H9 (cell line): Measurements from ENCODE around the gene TAS1R1. TPM values are rescaled to one million over a fixed set of nuclear protein-coding genes. Genes with fewer than 3 reads are reported as not detected.

Experiments
- DNase-seq: peaks from one replicate; pipeline ENCODE4 v3.0.0-alpha.2; 2017
- H2AFZ ChIP-seq: one replicate; pipeline ENCODE4 v1.6.1; 2013; ENCODE audit warnings: mild to moderate bottlenecking, low read length, control low read depth, moderate library complexity
- H2AK5ac ChIP-seq: 2 replicates; pipeline ENCODE4 v1.6.1; 2013; ENCODE audit warnings: low read length, control low read depth, mixed read lengths; ENCODE audit not compliant: insufficient read length
- H2BK120ac ChIP-seq: one replicate; pipeline ENCODE4 v1.6.1; 2013; ENCODE audit warnings: low read depth, mild to moderate bottlenecking, low read length, control low read depth, inconsistent platforms; ENCODE audit not compliant: poor library complexity, severe bottlenecking
- H2BK12ac ChIP-seq: 2 replicates; pipeline ENCODE4 v1.6.1; 2013; ENCODE audit warnings: low read length, control low read depth, mixed read lengths, low read depth; ENCODE audit not compliant: insufficient read length
- H2BK15ac ChIP-seq: 2 replicates; pipeline ENCODE4 v1.6.1; 2013; ENCODE audit warnings: low read depth, low read length, control low read depth
- H2BK20ac ChIP-seq: one replicate; pipeline ENCODE4 v1.6.1; 2013; ENCODE audit warnings: low read depth, mild to moderate bottlenecking, low read length, control low read depth, inconsistent platforms; ENCODE audit not compliant: poor library complexity, severe bottlenecking
- H2BK5ac ChIP-seq: 2 replicates; pipeline ENCODE4 v1.6.1; 2013; ENCODE audit warnings: low read length, control low read depth, mixed read lengths; ENCODE audit not compliant: insufficient read length
- H3K14ac ChIP-seq: 2 replicates; pipeline ENCODE4 v1.6.1; 2013; ENCODE audit warnings: low read length, control low read depth; ENCODE audit not compliant: insufficient read depth
- H3K18ac ChIP-seq: 2 replicates; pipeline ENCODE4 v1.6.1; 2013; ENCODE audit warnings: low read depth, mild to moderate bottlenecking, mixed read lengths, low read length, control low read depth; ENCODE audit not compliant: insufficient read length
- H3K23ac ChIP-seq: 2 replicates; pipeline ENCODE4 v1.6.1; 2013; ENCODE audit warnings: low read length, control low read depth, mixed read lengths, low read depth; ENCODE audit not compliant: insufficient read length
- H3K23me2 ChIP-seq: 2 replicates; pipeline ENCODE4 v1.6.1; 2013; ENCODE audit warnings: low read depth, mild to moderate bottlenecking, mixed read lengths, low read length, control low read depth; ENCODE audit not compliant: insufficient read length, poor library complexity, severe bottlenecking
- H3K27ac ChIP-seq: 2 replicates; pipeline ENCODE4 v1.5.1; 2013; ENCODE audit warnings: low read length, control low read depth, mixed read lengths, low read depth; ENCODE audit not compliant: insufficient read length
- H3K27me3 ChIP-seq: 2 replicates; pipeline ENCODE4 v1.6.1; 2013; ENCODE audit warnings: low read length, control low read depth, inconsistent platforms; ENCODE audit not compliant: insufficient read depth
- H3K4ac ChIP-seq: 2 replicates; pipeline ENCODE4 v1.6.1; 2013; ENCODE audit warnings: low read depth, mild to moderate bottlenecking, control low read depth, inconsistent platforms, low read length, moderate library complexity
- H3K4me1 ChIP-seq: 2 replicates; pipeline ENCODE4 v1.6.1; 2013; ENCODE audit warnings: low read length, control low read depth, inconsistent platforms; ENCODE audit not compliant: insufficient read depth
- H3K4me2 ChIP-seq: 2 replicates; pipeline ENCODE4 v1.6.1; 2013; ENCODE audit warnings: low read length, control low read depth, mixed read lengths; ENCODE audit not compliant: insufficient read length, insufficient read depth
- H3K56ac ChIP-seq: 2 replicates; pipeline ENCODE4 v1.6.1; 2013; ENCODE audit warnings: low read depth, mild to moderate bottlenecking, mixed read lengths, low read length, control low read depth; ENCODE audit not compliant: insufficient read length
- H3K79me1 ChIP-seq: 2 replicates; pipeline ENCODE4 v1.6.1; 2013; ENCODE audit warnings: low read depth, mild to moderate bottlenecking, moderate library complexity, low read length, control low read depth, inconsistent platforms; ENCODE audit not compliant: insufficient read depth, poor library complexity, severe bottlenecking
- H3K79me2 ChIP-seq: 2 replicates; pipeline ENCODE4 v1.6.1; 2013; ENCODE audit warnings: low read length, control low read depth, inconsistent platforms; ENCODE audit not compliant: insufficient read depth
- H3K9ac ChIP-seq: 2 replicates; pipeline ENCODE4 v1.6.1; 2013; ENCODE audit warnings: low read length, control low read depth, mixed read lengths; ENCODE audit not compliant: insufficient read length; ENCODE audit errors: extremely low read depth
- H3K9me3 ChIP-seq: one replicate; pipeline ENCODE4 v1.6.1; 2013; ENCODE audit warnings: low read depth, low read length, inconsistent platforms; ENCODE audit not compliant: control insufficient read depth
- H3T11ph ChIP-seq: one replicate; pipeline ENCODE4 v1.6.1; 2013; ENCODE audit warnings: mild to moderate bottlenecking, low read length, control low read depth, inconsistent platforms
- H4K20me1 ChIP-seq: one replicate; pipeline ENCODE4 v1.6.1; 2013; ENCODE audit not compliant: control insufficient read depth, insufficient read length, insufficient read depth
- H4K5ac ChIP-seq: 2 replicates; pipeline ENCODE4 v1.6.1; 2013; ENCODE audit warnings: low read depth, mild to moderate bottlenecking, mixed read lengths, low read length, control low read depth; ENCODE audit not compliant: insufficient read length
- H4K8ac ChIP-seq: replicated peaks from 2 replicates; pipeline ENCODE4 v1.6.1; 2013; ENCODE audit warnings: low read length, control low read depth, mixed read lengths, low read depth; ENCODE audit not compliant: insufficient read length
- H4K91ac ChIP-seq: 2 replicates; pipeline ENCODE4 v1.6.1; 2013; ENCODE audit warnings: low read depth, mild to moderate bottlenecking, moderate library complexity, mixed read lengths, low read length, control low read depth; ENCODE audit not compliant: insufficient read length
- H3K27ac Mint-ChIP-seq, 3 experiments: 2 replicates in 2 of 3; 3 replicates in 1 of 3; pipeline ENCODE4 v1.8.0; 2020 to 2021; ENCODE audit warnings: mixed read lengths in 3 of 3, mild to moderate bottlenecking in 1 of 3, moderate library complexity in 1 of 3
- H3K27me3 Mint-ChIP-seq: 2 replicates; pipeline ENCODE4 v1.8.0; 2021; ENCODE audit warnings: low read depth, mild to moderate bottlenecking, moderate library complexity, mixed read lengths
- H3K36me3 Mint-ChIP-seq, 3 experiments: 2 replicates in 2 of 3; 3 replicates in 1 of 3; pipeline ENCODE4 v1.8.0; 2020 to 2021; ENCODE audit warnings: low read depth in 3 of 3, mixed read lengths in 3 of 3; ENCODE audit not compliant: insufficient read depth in 1 of 3
- H3K4me1 Mint-ChIP-seq, 2 experiments: 2 replicates each; pipeline ENCODE4 v1.8.0; 2020; ENCODE audit warnings: mixed read lengths in 2 of 2
- H3K4me3 Mint-ChIP-seq, 2 experiments: 2 replicates in 1 of 2; 3 replicates in 1 of 2; pipeline ENCODE4 v1.8.0; 2020 to 2021; ENCODE audit warnings: mild to moderate bottlenecking in 2 of 2, mixed read lengths in 2 of 2, moderate library complexity in 1 of 2
- H3K9me3 Mint-ChIP-seq, 2 experiments: 2 replicates in 1 of 2; 3 replicates in 1 of 2; pipeline ENCODE4 v1.8.0; 2020; ENCODE audit warnings: mild to moderate bottlenecking in 2 of 2, mixed read lengths in 2 of 2, moderate library complexity in 1 of 2
- WGBS: extraction: QIAGEN DNeasy Blood & Tissue Kit; methylation state at CpG from one replicate; pipeline ENCODE4 v1.1.7; 2013; ENCODE audit warnings: missing lambda C conversion rate, low lambda C conversion rate, mixed read lengths; ENCODE audit not compliant: insufficient read length; ENCODE audit errors: extremely low coverage; 5-methylcytosine and 5-hydroxymethylcytosine counted together
- total RNA-seq: library from RNA; stranded (reverse); gene quantifications from 2 replicates; pipeline ENCODE4 v1.2.1, GENCODE V29; 2021
- TF ChIP-seq, protein P1 (sequence below): fragments of 200-600 bp; sonication (generic); conservative IDR thresholded peaks from 3 replicates; pipeline ENCODE4 v1.8.0; 2021; ENCODE audit warnings: antibody characterized with exemption, mild to moderate bottlenecking

The TAS1R1 gene
- total RNA-seq, 1 experiment from 2014 or later = not detected

DNA sequence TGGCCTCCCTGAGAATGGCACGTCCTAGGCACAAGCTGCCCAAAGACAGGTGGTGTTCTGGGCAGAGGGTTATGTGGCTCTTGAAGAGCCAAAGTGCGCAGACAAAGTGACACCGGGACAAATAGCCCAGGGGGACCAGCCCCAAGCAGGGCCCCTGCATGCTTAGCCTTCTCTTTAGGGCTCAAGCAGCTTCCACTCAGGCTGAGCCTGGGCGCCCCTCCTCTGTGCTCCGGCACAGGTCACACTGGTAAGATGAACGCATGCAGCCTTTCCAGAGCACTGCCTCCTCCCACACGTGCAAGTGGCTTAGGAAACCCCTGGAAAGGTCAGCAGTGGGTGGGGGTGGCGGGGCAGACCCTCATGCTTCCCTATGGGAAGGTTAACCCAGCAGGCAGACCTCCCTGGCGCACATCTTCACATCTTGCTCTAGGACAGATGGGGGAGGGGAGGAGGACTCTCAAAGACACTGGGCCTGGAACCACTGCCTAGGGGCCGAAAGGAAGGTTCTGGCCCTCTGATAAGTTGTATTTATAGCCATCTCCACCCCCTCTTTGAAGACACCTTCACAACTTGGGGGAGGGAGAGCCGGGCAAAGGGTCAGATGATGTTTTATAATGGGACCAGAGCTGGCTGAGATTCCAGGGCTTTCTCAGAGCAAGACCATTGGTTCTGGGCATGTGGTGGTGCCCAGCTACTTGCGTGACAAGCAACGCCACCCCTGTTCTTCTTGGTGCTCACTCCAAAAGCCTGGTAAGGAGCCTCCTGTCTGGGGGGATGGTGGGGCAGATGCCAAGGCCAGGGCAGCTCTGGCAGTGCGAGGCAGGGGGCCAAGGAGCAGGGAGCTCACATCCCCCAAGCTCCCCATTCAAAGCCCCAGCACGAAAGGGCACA, 42.0 kb downstream of the TAS1R1 start:
- H2BK15ac ChIP-seq = no peak overlapping the region
- no peak overlapping the region for H4K91ac ChIP-seq
- H3K27ac ChIP-seq = no peak overlapping the region
- no peak overlapping the region for H2BK120ac ChIP-seq
- H4K8ac ChIP-seq = no peak overlapping the region
- H3K79me1 ChIP-seq = no peaks in the 10 kb centered on the region
- H3K4ac ChIP-seq = no peak overlapping the region
- H3K4me1 Mint-ChIP-seq = peaks cover 16 to 18% of the 10 kb centered on the region in 2 experiments
- H3K9me3 ChIP-seq = no peaks in the 10 kb centered on the region
- no peaks in the 10 kb centered on the region for H3K27me3 ChIP-seq
- no CpG with 5 or more reads among the region's 15 CpGs for WGBS
- no peak overlapping the region for H2AFZ ChIP-seq
- TF ChIP-seq, protein P1, sequence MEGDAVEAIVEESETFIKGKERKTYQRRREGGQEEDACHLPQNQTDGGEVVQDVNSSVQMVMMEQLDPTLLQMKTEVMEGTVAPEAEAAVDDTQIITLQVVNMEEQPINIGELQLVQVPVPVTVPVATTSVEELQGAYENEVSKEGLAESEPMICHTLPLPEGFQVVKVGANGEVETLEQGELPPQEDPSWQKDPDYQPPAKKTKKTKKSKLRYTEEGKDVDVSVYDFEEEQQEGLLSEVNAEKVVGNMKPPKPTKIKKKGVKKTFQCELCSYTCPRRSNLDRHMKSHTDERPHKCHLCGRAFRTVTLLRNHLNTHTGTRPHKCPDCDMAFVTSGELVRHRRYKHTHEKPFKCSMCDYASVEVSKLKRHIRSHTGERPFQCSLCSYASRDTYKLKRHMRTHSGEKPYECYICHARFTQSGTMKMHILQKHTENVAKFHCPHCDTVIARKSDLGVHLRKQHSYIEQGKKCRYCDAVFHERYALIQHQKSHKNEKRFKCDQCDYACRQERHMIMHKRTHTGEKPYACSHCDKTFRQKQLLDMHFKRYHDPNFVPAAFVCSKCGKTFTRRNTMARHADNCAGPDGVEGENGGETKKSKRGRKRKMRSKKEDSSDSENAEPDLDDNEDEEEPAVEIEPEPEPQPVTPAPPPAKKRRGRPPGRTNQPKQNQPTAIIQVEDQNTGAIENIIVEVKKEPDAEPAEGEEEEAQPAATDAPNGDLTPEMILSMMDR = no peak
- no peak overlapping the region; a peak in 1 of 7 replicates for H3K27ac Mint-ChIP-seq
- peaks cover 18% of the 10 kb centered on the region; the same call in 1 of the 2 replicates for H3K79me2 ChIP-seq
- H4K20me1 ChIP-seq = peaks cover 2% of the 10 kb centered on the region
- H3K23me2 ChIP-seq = peaks cover 12% of the 10 kb centered on the region
- no peak overlapping the region for H3K9ac ChIP-seq
- no peaks in the 10 kb centered on the region for H3K4me1 ChIP-seq
- H2BK20ac ChIP-seq = no peak overlapping the region
- no peak overlapping the region for H2BK5ac ChIP-seq
- no peak overlapping the region for H3K14ac ChIP-seq
- H3K56ac ChIP-seq = no peak overlapping the region
- no peaks in the 10 kb centered on the region for H3K27me3 Mint-ChIP-seq
- H3K4me2 ChIP-seq = no peak overlapping the region
- H3T11ph ChIP-seq = no peak overlapping the region
- no peak overlapping the region for H3K23ac ChIP-seq
- no peaks in the 10 kb centered on the region for H3K9me3 Mint-ChIP-seq
- no peak overlapping the region for H2BK12ac ChIP-seq
- H3K18ac ChIP-seq = no peak overlapping the region
- H3K4me3 Mint-ChIP-seq = no peak overlapping the region
- no peak overlapping the region for H2AK5ac ChIP-seq
- H3K36me3 Mint-ChIP-seq = peaks cover 23 to 73% (median 52%) of the 10 kb centered on the region in 3 experiments
- DNase-seq = no peak
- no peak overlapping the region for H4K5ac ChIP-seq
